Measurements from ENCODE around the gene TNIP1.

Gene TNIP1

GRCh38 chr5:151085517-151086041 is 4.7 kb upstream of the TNIP1 start:
- DNase-seq (ENCODE audit: low read depth in 3 of 3, low spot score in 1 of 3) = no peak

- no peak for DNase-seq (ENCODE audit: low read depth in 3 of 3, low spot score in 1 of 3)
These were observed 3.5 kb upstream of the TNIP1 start for GRCh38 chr5:151084363-151084762.

GRCh38 chr5:151083081-151083676 is 2.3 kb upstream of the TNIP1 start:
- DNase-seq (ENCODE audit: low read depth in 3 of 3, low spot score in 1 of 3) = peak; percentile 46 to 54 (median 48)

- DNase-seq (ENCODE audit: low read depth in 3 of 3, low spot score in 1 of 3) = no peak
These were observed 1.6 kb upstream of the TNIP1 start for GRCh38 chr5:151082282-151082902.

GRCh38 chr5:151081431-151082281 is 822 bp upstream of the TNIP1 start:
- DNase-seq (ENCODE audit: low read depth in 3 of 3, low spot score in 1 of 3) = no peak

- no peak for DNase-seq (ENCODE audit: low read depth in 3 of 3, low spot score in 1 of 3)
These were observed 809 bp downstream of the TNIP1 start for GRCh38 chr5:151079838-151080612.

- peak in 2 of 3 donors; percentile 27 to 53 for DNase-seq (ENCODE audit: low read depth in 3 of 3, low spot score in 1 of 3)
These were observed 2.2 kb downstream of the TNIP1 start for GRCh38 chr5:151078490-151079262.

GRCh38 chr5:151077967-151078366 is 2.9 kb downstream of the TNIP1 start:
- DNase-seq (ENCODE audit: low read depth in 3 of 3, low spot score in 1 of 3) = no peak

- no peak for DNase-seq (ENCODE audit: low read depth in 3 of 3, low spot score in 1 of 3)
These were observed 3.4 kb downstream of the TNIP1 start for GRCh38 chr5:151077419-151077818.

GRCh38 chr5:151076616-151077015 is 4.2 kb downstream of the TNIP1 start:
- no peak for DNase-seq (ENCODE audit: low read depth in 3 of 3, low spot score in 1 of 3)

GRCh38 chr5:151075698-151076331 is 5.0 kb downstream of the TNIP1 start:
- DNase-seq (ENCODE audit: low read depth in 3 of 3, low spot score in 1 of 3) = no peak

- no peak for DNase-seq (ENCODE audit: low read depth in 3 of 3, low spot score in 1 of 3)
These were observed 6.3 kb downstream of the TNIP1 start for GRCh38 chr5:151074557-151074956.

GRCh38 chr5:151073280-151073679 is 7.6 kb downstream of the TNIP1 start:
- no peak for DNase-seq (ENCODE audit: low read depth in 3 of 3, low spot score in 1 of 3)

GRCh38 chr5:151072630-151073025 is 8.2 kb downstream of the TNIP1 start:
- no peak for DNase-seq (ENCODE audit: low read depth in 3 of 3, low spot score in 1 of 3)

- no peak for DNase-seq (ENCODE audit: low read depth in 3 of 3, low spot score in 1 of 3)
These were observed 8.8 kb downstream of the TNIP1 start for GRCh38 chr5:151071848-151072629.

GRCh38 chr5:151071021-151071420 is 9.8 kb downstream of the TNIP1 start:
- DNase-seq (ENCODE audit: low read depth in 3 of 3, low spot score in 1 of 3) = no peak

GRCh38 chr5:151070449-151070848 is 10.4 kb downstream of the TNIP1 start:
- DNase-seq (ENCODE audit: low read depth in 3 of 3, low spot score in 1 of 3) = no peak

GRCh38 chr5:151068433-151069197 is 12.2 kb downstream of the TNIP1 start:
- no peak for DNase-seq (ENCODE audit: low read depth in 3 of 3, low spot score in 1 of 3)

Measured in stimulated activated CD4-positive, alpha-beta T cell treated with anti-CD3 and anti-CD28 coated beads, TNF-alpha, amount 100 ng/mL, for 1 hour (primary cell).